SHP77 (cell line): ENCODE data around the gene MDN1.
"Not testable (repeated sequence)": the region's sequence is repeated elsewhere in the genome, so short reads cannot be mapped to it uniquely, and the experiment has no call there.

Experiments
- DNase-seq, 2 experiments: peaks; one replicate each; lab custom pipeline; 2025; lab: John Stamatoyannopoulos, UW

Gene MDN1

GRCh38 chr6:89776583-89777233, 42.9 kb downstream of the MDN1 start:
- DNase-seq, result no peak

DNA sequence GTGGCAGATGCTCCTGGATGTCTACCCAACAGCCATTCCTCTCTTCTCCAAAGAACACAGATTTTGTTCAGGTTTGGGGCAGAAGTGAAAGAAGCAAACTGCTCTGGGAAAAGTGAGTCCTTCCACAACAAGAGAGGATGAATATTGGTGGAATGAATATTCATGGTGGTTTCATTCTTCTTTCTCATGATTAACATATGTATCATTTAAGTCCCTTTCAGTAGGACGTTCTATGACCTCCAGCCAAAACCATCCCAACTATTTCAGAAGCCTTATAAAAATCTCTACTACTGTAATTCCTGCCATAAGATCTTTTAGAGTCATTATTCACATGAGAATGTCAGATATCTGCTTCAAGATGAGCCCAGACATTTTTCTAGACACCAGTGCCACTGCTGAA, 44.4 kb downstream of the MDN1 start:
- DNase-seq, result no peak

DNA sequence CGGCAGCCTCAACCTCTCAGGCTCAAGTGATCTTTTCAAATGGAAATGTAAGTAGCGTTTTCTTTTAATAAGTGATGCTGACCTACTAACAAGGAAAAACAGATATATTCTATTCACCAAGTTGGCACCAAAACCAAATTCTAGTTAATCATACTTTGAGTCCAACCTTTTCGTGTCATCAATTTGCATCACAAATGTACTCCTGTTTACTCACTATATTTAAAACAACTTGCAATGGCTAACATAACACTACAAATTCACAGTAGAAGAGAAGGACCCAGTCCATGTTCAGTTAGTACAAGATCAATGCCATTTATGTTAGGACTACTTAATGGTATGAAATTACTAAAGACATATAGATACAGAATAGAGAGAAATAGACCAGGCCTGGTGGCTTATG, 50.0 kb downstream of the MDN1 start:
- no peak for DNase-seq

DNA sequence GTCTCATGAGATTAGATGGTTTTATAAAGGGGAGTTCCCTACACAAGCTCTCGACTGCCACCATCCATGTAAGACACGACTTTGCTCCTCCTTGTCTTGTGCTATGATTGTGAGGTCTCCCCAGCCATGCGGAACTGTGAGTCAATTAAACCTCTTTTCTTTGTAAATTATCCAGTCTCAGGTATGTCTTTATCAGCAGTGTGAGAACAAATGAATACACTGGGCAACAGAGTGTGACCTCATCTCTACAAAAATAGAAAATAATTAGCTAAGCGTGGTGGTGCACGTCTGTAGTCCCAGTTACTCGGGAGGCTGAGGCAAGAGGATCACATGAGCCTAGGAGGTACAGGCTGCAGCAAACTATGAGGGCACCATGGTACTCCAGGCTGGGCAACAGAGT, 51.3 kb downstream of the MDN1 start:
- DNase-seq, result no peak

DNA sequence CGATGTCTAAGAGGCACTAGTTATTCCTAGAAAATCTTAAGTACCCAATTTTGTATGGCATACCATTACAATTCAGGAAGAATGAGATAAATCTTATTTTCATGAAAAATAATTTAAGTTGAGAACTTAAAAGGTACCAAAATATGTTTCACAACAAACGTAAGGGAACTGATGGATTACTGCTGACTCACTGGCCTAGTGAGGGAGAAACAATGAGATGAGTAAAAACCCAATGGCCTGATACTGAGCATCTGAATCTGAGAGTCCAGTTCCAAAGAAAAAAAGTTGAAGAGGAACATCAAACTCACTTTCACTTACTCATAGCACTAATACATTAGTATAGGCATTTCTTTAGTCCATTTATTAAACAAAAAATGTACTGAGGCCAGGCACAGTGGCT, 56.0 kb downstream of the MDN1 start:
- no peak for DNase-seq

- DNase-seq, result no peak
Observed at GRCh38 chr6:89758830-89759229, 60.8 kb downstream of the MDN1 start.

GRCh38 chr6:89750338-89750737, 69.3 kb downstream of the MDN1 start:
- DNase-seq, result no peak

DNA sequence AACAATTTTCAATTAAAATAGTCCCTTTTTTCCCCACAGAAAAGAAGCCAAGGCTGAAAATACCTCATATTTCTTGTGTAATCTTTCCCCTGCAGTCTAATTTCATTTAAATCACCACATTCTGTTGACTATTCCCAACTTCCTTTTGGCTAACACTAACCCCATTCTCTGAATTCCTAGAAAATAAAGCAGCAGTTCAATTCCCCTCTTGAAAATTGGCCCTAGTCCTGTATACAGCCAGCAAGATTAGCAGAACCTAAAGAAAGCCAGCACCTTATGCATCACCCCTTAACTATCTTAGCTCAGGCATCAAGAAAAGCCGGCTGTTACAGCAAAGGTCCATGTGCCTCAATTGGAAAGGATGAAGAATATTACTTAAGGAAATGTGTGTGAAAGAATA, 69.7 kb downstream of the MDN1 start:
- no peak for DNase-seq

DNA sequence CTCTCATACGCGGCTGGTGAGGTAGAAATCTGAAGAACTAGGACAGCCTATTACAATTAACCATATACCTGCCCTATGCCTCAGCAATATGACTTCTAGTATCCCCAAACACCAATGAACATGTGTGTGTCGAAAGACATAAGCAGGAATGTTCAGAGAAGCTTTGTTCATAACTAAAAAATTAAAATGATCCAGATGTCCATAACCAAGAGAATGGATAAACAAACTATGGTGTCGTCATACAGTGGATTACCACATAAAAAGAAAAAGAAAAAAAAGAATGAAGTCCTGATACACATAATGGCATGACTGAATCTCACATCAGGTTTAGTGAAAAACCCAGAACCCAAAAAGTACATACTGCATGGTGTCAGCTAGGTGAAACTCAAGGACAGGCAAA, 73.9 kb downstream of the MDN1 start:
- no peak for DNase-seq

- no peak for DNase-seq
Observed at GRCh38 chr6:89745096-89745495, 74.5 kb downstream of the MDN1 start.

- no peak for DNase-seq
Observed at GRCh38 chr6:89736893-89737292, 82.7 kb downstream of the MDN1 start.

DNA sequence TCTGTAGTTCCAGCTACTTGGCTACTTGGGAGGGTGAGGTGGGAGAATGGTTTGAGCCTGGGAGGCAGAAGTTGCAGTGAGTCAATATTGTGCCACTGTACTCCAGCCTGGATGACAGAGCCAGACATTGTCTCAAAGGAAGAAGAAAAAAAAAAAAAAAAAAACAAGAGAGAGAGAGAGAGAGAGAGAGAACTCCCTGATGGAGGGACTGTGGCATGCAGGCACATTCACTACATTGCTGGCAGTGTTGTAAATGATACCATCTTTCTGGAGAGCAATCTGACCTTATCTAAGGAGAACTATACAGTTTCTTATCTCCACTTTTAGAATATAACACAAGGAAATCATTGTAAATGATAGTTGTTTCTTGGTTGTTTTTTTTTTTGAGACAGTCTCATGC, 85.1 kb downstream of the MDN1 start:
- no peak for DNase-seq

GRCh38 chr6:89731924-89732567, 87.5 kb downstream of the MDN1 start:
- DNase-seq, result no peak

DNA sequence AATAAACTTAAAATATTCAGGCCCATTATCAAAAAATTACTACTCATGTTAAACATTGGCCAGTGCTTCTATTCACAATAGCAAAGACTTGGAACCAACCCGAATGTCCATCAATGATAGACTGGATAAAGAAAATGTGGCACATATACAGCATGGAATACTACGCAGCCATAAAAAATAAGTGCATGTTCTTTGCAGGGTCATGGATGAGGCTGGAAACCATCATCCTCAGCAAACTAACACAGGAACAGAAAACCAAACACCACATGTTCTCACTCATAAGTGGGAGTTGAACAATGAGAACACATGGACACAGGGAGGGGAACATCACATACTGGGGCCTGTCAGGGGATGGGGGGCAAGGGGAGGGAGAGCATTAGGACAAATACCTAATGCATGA, 88.3 kb downstream of the MDN1 start:
- not testable (repeated sequence) for DNase-seq

DNA sequence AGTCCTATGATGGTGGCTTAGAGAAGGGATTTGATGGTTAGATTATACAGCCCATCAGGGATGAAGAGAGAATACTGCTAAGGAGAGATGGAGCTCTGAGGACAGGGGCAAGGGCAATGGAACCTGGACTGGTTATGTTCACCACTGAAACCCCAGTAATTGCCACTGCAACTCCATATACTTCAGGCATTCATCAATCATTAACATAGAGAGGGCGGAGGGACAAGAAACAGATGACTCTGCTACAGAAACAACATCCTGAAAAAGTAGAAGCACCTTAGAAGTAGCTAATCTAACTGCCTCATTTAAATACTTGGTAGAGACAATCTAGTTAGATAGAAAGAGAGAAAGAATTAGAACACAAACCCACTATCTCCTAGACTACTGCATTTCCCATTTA, 89.8 kb downstream of the MDN1 start:
- DNase-seq, result no peak

DNA sequence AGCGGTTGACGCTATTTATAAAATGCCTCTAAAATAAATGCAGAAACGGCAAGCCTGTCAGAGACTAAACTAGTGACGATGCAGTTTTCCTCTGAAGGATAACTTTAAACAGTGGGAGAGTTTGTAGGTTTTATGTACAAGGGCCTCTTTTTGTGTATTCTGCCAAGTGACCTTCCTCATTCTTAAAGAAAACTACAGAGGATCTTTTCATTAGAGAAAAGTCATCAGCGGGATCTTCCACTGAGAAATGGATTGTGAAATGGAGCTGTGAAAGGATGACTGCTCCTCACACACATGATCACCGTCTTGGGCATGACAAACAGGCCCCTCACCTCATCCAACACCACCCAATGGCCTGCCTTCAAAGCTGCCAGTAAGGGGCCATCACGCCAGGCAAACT, 92.1 kb downstream of the MDN1 start:
- DNase-seq, result no peak

DNA sequence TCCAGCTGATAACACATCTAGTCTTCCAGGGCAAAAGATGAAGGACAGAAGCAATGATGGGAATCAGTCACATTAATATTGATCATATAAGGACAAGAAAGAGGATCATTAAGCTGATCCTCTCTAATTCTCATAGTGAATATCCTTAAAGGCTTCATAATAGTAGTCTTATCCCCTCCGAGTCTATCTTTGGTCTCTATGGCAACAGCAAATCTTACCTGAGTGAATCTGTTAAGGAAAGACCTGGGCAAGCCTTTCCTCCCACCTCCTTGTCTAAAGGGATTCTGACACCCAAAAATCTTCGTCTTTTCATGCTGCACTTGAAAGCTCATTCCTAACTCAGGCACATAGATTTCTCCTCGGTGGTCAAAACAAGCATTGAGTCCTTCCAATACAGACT, 94.6 kb downstream of the MDN1 start:
- DNase-seq, result no peak

DNA sequence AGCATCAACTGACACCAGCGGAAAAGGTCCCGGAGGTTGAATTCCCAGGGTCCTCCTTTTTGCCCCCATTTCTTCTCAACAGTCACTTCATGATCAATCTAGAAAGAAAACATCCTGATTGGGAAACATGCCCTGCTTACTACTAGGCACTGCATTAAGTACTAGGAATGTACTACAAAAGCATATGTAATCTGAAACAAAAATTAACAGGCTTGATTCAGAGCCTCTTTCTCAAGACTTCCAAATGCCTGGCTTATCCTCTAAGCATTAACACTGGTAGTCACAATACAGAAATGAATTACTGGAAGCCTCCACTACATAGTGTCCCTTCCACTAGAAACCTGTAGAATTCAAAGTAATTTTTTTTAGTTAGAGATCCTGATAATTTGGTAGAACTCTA, 96.5 kb downstream of the MDN1 start:
- no peak for DNase-seq

GRCh38 chr6:89716532-89716931, 103.1 kb downstream of the MDN1 start:
- DNase-seq, result no peak

GRCh38 chr6:89711801-89712200, 107.8 kb downstream of the MDN1 start:
- no peak for DNase-seq

DNA sequence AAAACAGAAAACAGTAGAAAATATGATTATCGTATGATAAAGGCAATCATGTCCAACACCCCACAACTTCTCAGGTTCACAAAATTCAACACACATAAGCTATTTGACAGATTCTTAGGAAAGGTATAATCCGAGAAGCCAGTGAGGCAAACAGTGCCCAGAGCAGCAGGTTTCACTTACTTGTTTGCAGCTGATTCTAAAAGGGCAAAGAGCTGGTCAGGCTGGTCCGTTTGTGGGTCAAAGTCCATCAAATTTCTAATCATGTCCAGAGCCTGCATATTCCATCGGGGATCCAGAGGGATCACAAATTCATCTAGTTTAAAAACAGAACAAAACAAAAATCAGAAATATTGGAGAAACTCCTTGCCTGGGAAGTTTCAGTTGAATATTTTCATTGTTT, 111.3 kb downstream of the MDN1 start:
- DNase-seq, result no peak

GRCh38 chr6:89707766-89708165, 111.8 kb downstream of the MDN1 start:
- DNase-seq, result no peak

- no peak for DNase-seq
Observed at GRCh38 chr6:89706121-89706520, 113.5 kb downstream of the MDN1 start.

GRCh38 chr6:89703292-89703691, 116.3 kb downstream of the MDN1 start:
- no peak for DNase-seq
